Colonic mucosa (tissue), 4 donors: ENCODE data around the gene AP2A2. TPM values are rescaled to one million over a fixed set of nuclear protein-coding genes. Genes with fewer than 3 reads are reported as not detected.

ENCODE experiments used
- DNase-seq: peaks from one replicate; pipeline ENCODE4 v3.0.0-alpha.2; 2020
- H3K27ac ChIP-seq: fragments of 200-600 bp; one replicate; pipeline ENCODE4 v1.8.0; 2021
- H3K27me3 ChIP-seq: fragments of 200-600 bp; one replicate; pipeline ENCODE4 v1.8.0; 2021
- H3K36me3 ChIP-seq: fragments of 200-600 bp; one replicate; pipeline ENCODE4 v1.8.0; 2021
- H3K4me1 ChIP-seq: fragments of 200-600 bp; one replicate; pipeline ENCODE4 v1.8.0; 2021; ENCODE audit warnings: mild to moderate bottlenecking
- H3K4me3 ChIP-seq: fragments of 200-600 bp; one replicate; pipeline ENCODE4 v1.8.0; 2021
- H3K9ac ChIP-seq, 2 donors: one replicate each; pipeline ENCODE4 v1.7.0; 2013; ENCODE audit warnings: control low read depth in 2 of 2, low read depth in 2 of 2, low read length in 2 of 2
- H3K9me3 ChIP-seq: fragments of 200-600 bp; one replicate; pipeline ENCODE4 v1.8.0; 2021
- CTCF ChIP-seq: fragments of 200-600 bp; IDR thresholded peaks from one replicate; pipeline ENCODE4 v1.8.0; 2022; ENCODE audit warnings: antibody characterized with exemption, mild to moderate bottlenecking
- intact Hi-C: fragments of 100-400 bp; cut with DNase I; formaldehyde crosslinking; loops from one replicate; pipeline ENCODE4 v1.14.1; 2022
- total RNA-seq, 2 donors: library from RNA; stranded (reverse); fragmentation: NEBNext Ultra II Directional in 1 of 2; extraction: Animal tissue kit (Norgen Biotek cat#: 25700) in 1 of 2; gene quantifications; one replicate each; pipeline ENCODE4 v1.2.1, GENCODE V29; 2021
- donor health status: healthy.
- donor health status: DM: no; HTN: no; CAD: no.
- donor health status: DM: no; HTN: no; CAD: no.

The AP2A2 gene
- total RNA-seq, 2 donors from 2014 or later = 69.4 to 72.5 TPM

DNA sequence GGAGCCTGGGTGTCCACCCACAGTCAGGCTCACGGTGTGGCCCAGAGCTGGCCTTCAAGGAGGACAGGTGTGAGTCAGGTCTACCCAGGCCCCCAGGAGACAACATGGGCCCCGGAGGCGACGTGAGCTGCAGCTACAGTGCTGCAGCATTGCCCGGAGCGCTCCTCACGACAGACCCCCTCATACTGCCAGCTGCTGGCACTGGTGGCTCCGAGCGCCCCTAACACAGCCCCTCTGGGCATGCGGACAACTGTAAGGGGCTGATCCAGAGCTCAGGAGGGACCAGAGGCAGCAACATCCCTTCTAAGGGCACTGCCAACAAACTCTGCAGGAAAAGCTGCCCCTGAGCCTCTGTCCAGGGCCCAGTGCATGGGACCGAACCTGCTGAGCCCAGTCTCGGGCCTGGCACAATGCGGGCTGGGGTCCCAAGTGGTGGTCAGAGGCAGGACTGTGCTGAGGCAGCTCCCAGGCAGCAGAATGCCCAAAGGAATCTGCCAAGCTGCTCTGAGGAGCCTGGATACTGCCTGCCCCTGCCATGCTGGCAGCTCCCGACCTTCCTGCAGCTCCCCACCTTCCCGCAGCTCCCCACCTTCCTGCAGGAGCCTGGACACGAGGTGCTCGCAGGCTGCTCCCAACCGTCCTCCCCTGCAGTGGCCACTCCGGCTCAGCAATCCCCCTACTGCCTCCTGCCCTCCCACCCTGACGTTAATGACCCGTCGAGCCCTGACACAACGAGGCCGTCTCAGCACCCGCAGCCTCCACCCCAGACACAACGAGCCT, 30.1 kb upstream of the AP2A2 start:
- no peak for TF ChIP-seq CTCF
- no peak overlapping the region for H3K4me3 ChIP-seq
- H3K36me3 ChIP-seq = no peaks in the 10 kb centered on the region
- H3K4me1 ChIP-seq = no peaks in the 10 kb centered on the region
- no peak overlapping the region for H3K9ac ChIP-seq
- H3K9me3 ChIP-seq = no peaks in the 10 kb centered on the region
- no peak overlapping the region for H3K27ac ChIP-seq
- intact Hi-C loops = no loop called here
- no peaks in the 10 kb centered on the region for H3K27me3 ChIP-seq
- no peak for DNase-seq

- intact Hi-C loops = no loop called here
- H3K36me3 ChIP-seq = peaks cover 4% of the 10 kb centered on the region
- no peak overlapping the region for H3K4me3 ChIP-seq
- no peaks in the 10 kb centered on the region for H3K9me3 ChIP-seq
- H3K4me1 ChIP-seq = no peaks in the 10 kb centered on the region
- no peak overlapping the region for H3K27ac ChIP-seq
- no peak overlapping the region for H3K9ac ChIP-seq
- no peak for DNase-seq
- no peak for TF ChIP-seq CTCF
- no peaks in the 10 kb centered on the region for H3K27me3 ChIP-seq
Observed at GRCh38 chr11:897253-898142, 28.2 kb upstream of the AP2A2 start.

DNA sequence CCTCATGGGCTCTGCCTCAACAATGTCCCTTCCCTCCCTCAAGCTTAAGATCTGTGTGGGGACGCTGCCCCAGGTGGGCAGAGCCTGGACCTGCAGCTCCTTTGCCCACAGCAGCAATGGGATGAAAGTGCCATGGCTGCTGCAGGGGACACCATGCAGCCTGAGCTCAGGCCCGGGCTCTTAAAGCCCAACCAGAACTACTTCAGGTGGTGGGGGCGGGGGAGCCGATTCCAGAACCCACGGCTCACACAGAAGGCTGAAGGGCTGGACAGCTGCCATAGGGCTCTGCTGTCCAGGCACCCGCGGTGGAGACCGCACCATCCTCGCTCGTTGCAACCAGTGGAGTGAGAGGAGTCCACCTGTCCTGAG, 27.5 kb upstream of the AP2A2 start:
- intact Hi-C loops = no loop called here
- Histone ChIP-seq H3K9ac (no peak overlapping the region), H3K9me3 (no peaks in the 10 kb centered on the region), H3K4me1 (no peaks in the 10 kb centered on the region), H3K36me3 (peaks cover 4% of the 10 kb centered on the region), H3K4me3 (no peak overlapping the region), H3K27ac (no peak overlapping the region), H3K27me3 (no peaks in the 10 kb centered on the region)
- TF ChIP-seq CTCF = no peak
- DNase-seq = no peak

DNA sequence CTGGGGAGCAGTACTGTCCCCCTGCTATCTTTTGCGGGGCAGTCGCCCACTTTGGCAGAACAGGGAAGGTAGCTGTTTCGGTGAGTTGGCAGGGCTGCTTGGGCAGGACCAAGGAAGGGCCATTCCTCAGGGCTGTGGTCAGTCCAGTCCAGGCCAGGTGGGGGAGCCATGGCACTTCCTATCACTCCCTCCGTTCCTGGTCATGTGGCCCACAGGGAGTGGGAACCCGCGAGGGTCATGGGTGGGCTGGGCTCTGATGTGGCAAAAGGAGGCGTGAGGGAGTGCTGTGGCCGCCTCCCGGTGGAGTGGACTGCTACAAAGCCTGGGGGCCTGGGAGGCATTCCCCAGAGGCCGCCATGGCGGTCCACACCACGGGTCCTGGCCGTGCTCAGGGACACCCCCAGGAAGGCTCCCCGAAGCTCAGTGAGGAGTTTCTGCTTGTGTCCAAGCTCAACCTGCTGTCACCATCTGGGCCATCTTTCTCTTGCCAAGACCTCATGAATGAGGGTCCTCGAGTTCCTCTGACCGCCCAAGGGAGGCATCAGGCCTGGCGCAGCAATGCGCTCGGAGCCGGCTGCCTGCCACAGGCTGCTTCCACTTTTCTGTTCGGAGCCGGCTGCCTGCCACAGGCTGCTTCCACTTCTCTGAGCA, 27.0 kb upstream of the AP2A2 start:
- H3K27ac ChIP-seq = no peak overlapping the region
- no peak for TF ChIP-seq CTCF
- DNase-seq = no peak

GRCh38 chr11:899724-900123, 25.9 kb upstream of the AP2A2 start:
- peaks cover 4% of the 10 kb centered on the region for H3K36me3 ChIP-seq
- H3K27ac ChIP-seq = no peak overlapping the region
- H3K4me3 ChIP-seq = no peak overlapping the region
- H3K9me3 ChIP-seq = no peaks in the 10 kb centered on the region
- no peaks in the 10 kb centered on the region for H3K27me3 ChIP-seq
- no peak for DNase-seq
- intact Hi-C loops = no loop called here
- no peak for TF ChIP-seq CTCF
- no peaks in the 10 kb centered on the region for H3K4me1 ChIP-seq
- no peak overlapping the region for H3K9ac ChIP-seq

More for the DNA sequence above, 27.0 kb upstream of the AP2A2 start:
- Histone ChIP-seq H3K4me3 (no peak overlapping the region), H3K9ac (no peak overlapping the region), H3K36me3 (peaks cover 4% of the 10 kb centered on the region), H3K4me1 (no peaks in the 10 kb centered on the region), H3K27me3 (no peaks in the 10 kb centered on the region), H3K9me3 (no peaks in the 10 kb centered on the region)
- intact Hi-C loops = no loop called here
